Measurements from ENCODE around the gene ANGPT4.
A peak's percentile ranks its signal among the peaks of the same experiment; 100 is the strongest.

Gene ANGPT4

DNA sequence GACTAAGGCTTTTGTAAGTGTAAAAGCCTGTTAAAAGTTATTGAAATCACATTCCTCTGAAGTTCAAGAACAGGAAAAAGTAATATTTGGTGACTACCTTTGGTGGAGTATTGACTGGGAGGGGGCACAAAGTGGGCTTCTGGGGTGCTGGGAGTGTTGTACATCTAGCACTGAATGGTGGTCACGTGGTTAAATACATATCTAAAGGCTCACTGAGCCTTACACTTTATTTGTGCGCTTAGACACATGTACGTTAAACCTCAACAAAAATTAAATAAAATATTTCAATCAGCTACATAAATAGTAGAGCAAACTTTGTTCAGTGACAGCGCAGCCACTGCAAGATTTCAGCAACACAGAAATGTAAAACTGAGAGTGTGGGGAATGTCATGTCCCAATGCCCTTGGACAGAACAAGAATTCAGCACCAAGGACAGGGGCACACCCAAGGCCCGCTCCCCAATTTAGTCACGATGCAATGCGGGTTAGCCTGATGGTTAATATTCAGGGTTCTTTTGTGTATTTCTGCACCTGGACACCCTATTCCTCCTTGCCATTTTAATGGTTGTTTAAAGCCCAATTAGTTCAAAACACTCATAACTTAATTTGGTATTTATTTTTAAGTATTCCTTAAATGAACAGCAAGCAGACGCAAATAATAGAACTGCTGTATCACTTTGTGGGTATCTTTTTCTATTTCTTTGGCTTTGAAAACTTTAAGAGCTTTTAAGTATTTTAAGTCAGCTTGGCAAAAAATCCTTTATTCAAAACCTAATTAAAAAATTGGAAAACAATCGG, 37.4 kb downstream of the ANGPT4 start:
- no peak overlapping the region for H3K4me3 ChIP-seq (ENCODE audit: low read depth, low read length)
- TF ChIP-seq, protein P1, sequence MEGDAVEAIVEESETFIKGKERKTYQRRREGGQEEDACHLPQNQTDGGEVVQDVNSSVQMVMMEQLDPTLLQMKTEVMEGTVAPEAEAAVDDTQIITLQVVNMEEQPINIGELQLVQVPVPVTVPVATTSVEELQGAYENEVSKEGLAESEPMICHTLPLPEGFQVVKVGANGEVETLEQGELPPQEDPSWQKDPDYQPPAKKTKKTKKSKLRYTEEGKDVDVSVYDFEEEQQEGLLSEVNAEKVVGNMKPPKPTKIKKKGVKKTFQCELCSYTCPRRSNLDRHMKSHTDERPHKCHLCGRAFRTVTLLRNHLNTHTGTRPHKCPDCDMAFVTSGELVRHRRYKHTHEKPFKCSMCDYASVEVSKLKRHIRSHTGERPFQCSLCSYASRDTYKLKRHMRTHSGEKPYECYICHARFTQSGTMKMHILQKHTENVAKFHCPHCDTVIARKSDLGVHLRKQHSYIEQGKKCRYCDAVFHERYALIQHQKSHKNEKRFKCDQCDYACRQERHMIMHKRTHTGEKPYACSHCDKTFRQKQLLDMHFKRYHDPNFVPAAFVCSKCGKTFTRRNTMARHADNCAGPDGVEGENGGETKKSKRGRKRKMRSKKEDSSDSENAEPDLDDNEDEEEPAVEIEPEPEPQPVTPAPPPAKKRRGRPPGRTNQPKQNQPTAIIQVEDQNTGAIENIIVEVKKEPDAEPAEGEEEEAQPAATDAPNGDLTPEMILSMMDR (IDR thresholded peaks at IDR 0.05; ENCODE audit: borderline replicate concordance, insufficient read depth, low read depth, low read length), result no peak

DNA sequence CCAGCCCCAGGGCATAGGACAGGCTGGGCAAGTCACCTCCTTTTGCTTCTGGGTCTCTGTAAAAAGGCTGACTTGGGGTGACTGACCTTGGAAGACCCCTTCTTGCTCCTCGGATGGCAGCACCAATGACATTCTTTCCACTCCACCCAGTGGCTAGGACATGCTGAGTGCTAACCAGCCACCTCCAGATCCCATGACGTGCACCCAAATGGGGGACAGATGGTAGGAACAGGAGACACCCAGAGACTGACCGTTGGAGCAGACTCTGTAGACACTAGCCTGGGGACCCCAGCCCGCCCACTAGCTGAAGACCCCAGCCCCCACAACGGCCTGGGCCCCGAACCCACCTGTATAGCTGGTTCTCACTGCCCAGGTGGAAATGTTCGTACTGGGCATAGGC, 38.3 kb downstream of the ANGPT4 start:
- TF ChIP-seq, protein P1 (IDR thresholded peaks at IDR 0.05; ENCODE audit: borderline replicate concordance, insufficient read depth, low read depth, low read length), result no peak
- no peak overlapping the region for H3K4me3 ChIP-seq (ENCODE audit: low read depth, low read length)

DNA sequence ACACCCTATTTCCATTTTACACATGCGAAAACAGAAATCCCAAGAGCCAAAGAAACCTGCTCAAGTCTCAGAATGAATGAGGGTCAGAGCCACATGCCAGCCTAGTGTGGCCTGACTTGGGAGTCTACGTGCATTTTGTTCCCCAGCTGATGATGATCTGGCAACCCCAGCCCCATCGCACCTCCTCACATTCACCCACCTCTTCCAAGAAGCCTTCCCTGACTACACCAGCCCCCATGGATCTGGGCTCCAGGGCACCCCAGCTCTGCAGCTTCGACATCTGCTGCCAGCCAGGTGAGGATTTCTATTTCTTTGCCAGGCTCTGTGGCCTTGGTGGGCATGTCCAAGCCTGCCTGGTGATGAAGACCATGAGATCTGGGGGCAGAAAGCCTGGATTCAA, 41.0 kb downstream of the ANGPT4 start:
- TF ChIP-seq, protein P1 (IDR thresholded peaks at IDR 0.05; ENCODE audit: borderline replicate concordance, insufficient read depth, low read depth, low read length), result no peak
- H3K4me3 ChIP-seq (ENCODE audit: low read depth, low read length), result no peak overlapping the region

DNA sequence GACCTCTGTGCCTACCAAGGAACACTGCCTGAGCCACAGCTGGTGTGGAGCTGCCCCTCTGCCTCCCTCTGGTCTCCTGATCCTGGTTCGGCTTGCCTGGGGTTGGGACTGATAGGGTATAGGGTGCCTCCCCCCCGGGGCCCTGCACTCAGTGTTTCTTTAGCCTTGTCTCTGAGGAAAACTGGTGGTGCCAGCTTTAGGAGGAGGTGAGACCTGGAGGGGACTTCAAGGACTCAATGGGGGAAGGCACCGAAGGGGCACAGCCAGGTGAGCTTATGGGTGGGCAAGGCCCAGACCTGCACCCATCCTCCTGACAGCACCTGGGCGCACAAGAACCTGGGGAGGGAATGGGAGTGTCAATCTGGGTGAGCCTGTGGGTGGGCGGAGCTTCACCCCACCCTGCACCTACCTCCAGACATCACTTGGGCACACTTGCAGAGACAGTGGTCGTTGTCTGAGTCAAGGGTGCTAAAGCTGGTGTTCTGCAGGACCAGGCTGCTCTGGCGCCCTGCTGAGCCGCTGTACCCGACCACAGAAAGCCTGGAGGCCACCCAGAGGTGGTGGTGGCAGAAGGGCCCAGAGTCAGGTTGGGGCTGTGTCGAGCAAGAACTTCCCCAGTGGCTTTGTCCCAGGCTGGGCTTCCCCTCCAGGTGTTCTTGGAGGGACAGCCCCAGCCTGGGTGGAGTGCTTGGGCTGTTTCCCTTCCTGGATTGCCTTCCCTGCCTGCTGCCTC, 42.1 kb downstream of the ANGPT4 start:
- no peak overlapping the region for H3K4me3 ChIP-seq (ENCODE audit: low read depth, low read length)
- TF ChIP-seq, protein P1 (IDR thresholded peaks at IDR 0.05; ENCODE audit: borderline replicate concordance, insufficient read depth, low read depth, low read length), result no peak

DNA sequence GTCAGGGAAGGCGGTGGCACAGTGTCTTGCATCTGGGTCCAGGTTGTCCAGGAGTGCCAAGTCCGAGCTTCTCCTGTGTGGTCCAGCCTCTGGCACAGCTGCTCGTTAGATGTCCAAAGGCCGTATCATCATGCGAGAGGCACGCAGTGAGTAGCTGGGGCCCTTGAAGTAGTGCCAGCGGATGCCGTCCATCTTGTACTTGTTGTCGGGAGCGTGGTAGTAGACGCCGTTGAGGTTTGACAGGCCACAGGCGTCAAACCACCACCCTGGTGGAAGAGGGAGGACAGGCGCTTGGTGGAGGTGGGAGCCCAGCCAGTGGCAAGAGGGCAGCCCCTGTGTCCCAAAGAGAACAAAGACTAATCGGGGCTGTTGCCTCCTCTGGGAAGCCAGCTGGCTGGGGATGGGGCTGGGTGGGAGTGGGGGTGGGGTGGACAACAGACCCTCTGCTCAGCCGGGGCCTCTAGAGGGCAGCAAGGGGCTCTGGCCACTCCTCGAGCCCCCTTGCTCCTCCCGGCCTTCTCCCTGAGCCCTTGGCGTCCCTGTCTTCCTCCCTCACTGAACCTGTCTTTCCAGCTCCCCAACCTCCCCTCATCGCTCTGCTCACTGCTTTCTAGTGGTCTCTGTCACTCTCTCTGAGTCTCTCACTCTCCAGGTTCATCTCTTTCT, 43.1 kb downstream of the ANGPT4 start:
- no peak overlapping the region for H3K4me3 ChIP-seq (ENCODE audit: low read depth, low read length)
- TF ChIP-seq, protein P1 (IDR thresholded peaks at IDR 0.05; ENCODE audit: borderline replicate concordance, insufficient read depth, low read depth, low read length), result 0 out of 2 replicates have a peak, but pooled peaks have one; percentile 2

DNA sequence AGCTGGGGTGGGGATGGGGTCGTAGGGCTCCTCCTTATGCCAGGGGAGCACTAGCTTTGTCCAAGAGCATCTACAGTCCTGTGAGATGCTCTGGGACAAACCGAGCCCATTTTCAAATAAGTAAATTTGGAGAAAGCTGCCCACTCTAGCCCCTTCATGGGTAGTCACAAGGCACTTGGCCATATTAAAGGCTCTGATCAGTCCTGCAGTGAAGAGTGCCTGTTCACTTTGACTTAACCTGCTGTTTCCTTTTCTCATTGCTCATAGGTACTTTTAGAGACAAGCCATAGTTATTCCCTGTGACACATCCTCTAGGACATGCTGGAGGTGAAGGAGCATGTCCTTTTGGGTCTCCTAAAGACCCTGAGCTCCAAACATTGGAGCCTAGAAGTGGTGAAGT, 44.2 kb downstream of the ANGPT4 start:
- TF ChIP-seq, protein P1 (IDR thresholded peaks at IDR 0.05; ENCODE audit: borderline replicate concordance, insufficient read depth, low read depth, low read length), result no peak

More for the DNA sequence above, 44.2 kb downstream of the ANGPT4 start:
- H3K4me3 ChIP-seq (ENCODE audit: low read depth, low read length), result no peak overlapping the region

All from GM12875 (cell line).